ENCODE results near the gene SPX.

- TF ChIP-seq CTCF (IDR thresholded peaks at IDR 0.05) = no peak
- no peak for TF ChIP-seq POLR2A (IDR thresholded peaks at IDR 0.05)
Measured at GRCh38 chr12:21476949-21477348, 49.1 kb upstream of the SPX start.
